Vagina (tissue), 2 donors: Measurements from ENCODE around the gene MAT2A. TPM values are rescaled to one million over a fixed set of nuclear protein-coding genes. Genes with fewer than 3 reads are reported as not detected.
A peak's percentile ranks its signal among the peaks of the same experiment; 100 is the strongest.

Experiments used
- DNase-seq, 2 donors: peaks; one replicate each; pipeline ENCODE4 v3.0.0-alpha.2; 2017; ENCODE audit errors: extremely low spot score in 2 of 2
- H3K27ac ChIP-seq: fragments of 200-600 bp; sonication (generic); one replicate; pipeline ENCODE4 v1.5.1; 2019
- H3K27me3 ChIP-seq: fragments of 200-600 bp; sonication (generic); one replicate; pipeline ENCODE4 v1.5.1; 2019
- H3K36me3 ChIP-seq, 2 donors: fragments of 200-600 bp; sonication (generic); one replicate each; pipeline ENCODE4 v1.5.1; 2017 to 2019
- H3K4me1 ChIP-seq: fragments of 200-600 bp; sonication (generic); one replicate; pipeline ENCODE4 v1.5.1; 2019
- H3K4me3 ChIP-seq, 2 donors: fragments of 200-600 bp; sonication (generic); 1 replicate in 1 of 2; 2 replicates in 1 of 2; pipeline ENCODE4 v1.5.1; 2016 to 2019
- H3K9me3 ChIP-seq: fragments of 200-600 bp; sonication (generic); one replicate; pipeline ENCODE4 v1.5.1; 2019
- POLR2A ChIP-seq, 2 donors: fragments of 450-650 bp; IDR thresholded peaks; one replicate each; pipeline ENCODE4 v1.6.1; 2017; ENCODE audit warnings: antibody characterized with exemption in 2 of 2, mild to moderate bottlenecking in 2 of 2, moderate library complexity in 2 of 2
- POLR2AphosphoS5 ChIP-seq, 2 donors: sonication (generic); formaldehyde crosslinking; IDR thresholded peaks; one replicate each; pipeline ENCODE4 v1.9.0; 2017; ENCODE audit warnings: antibody characterized with exemption in 2 of 2, mild to moderate bottlenecking in 2 of 2, low read depth in 1 of 2; ENCODE audit not compliant: insufficient read depth in 1 of 2
- intact Hi-C: fragments of 100-400 bp; cut with DNase I; formaldehyde crosslinking; loops from one replicate; pipeline ENCODE4 v1.15.1; 2023
- total RNA-seq: library from RNA; depleted of rRNA; stranded (reverse); fragments of >200 nt; gene quantifications from one replicate; pipeline ENCODE4 v1.2.3, GENCODE V29; 2016
- TF ChIP-seq, protein P1 (sequence below), 3 experiments: fragments of 450-650 bp in 2 of 3; fragments of 200-600 bp in 1 of 3; sonication (generic) in 1 of 3; IDR thresholded peaks; one replicate each; pipeline ENCODE4 v1.5.1; 2017 to 2019; ENCODE audit warnings: antibody characterized with exemption in 3 of 3, mild to moderate bottlenecking in 2 of 3, moderate library complexity in 2 of 3

The MAT2A gene
- total RNA-seq, 1 donor from 2014 or later, result 177 TPM

DNA sequence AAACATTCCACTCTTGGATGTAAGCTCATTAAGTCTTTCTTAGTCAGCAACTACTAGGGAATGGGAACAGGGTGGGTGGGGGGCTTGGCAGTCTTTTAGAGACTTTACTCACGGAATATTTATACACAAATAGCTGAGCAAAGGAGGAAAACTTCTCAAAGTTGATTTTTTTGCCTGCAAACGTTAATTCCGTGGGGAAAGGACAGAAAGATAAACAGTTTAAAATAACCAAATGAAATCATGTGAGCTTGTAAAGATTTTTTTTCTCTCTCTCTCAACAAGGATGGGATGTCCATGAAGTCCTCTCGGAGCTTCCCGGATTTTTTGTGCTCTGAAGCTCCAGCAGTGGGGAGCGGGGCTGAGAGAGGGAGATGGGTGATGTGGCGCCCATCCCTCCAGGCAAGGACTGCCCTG lies 32.2 kb upstream of the MAT2A start:
- peak in 1 of 2 donors; percentile 39 for TF ChIP-seq POLR2AphosphoS5 (IDR thresholded peaks at IDR 0.05; ENCODE audit: insufficient read depth in 1 of 2, low read depth in 1 of 2)
- TF ChIP-seq, protein P1, sequence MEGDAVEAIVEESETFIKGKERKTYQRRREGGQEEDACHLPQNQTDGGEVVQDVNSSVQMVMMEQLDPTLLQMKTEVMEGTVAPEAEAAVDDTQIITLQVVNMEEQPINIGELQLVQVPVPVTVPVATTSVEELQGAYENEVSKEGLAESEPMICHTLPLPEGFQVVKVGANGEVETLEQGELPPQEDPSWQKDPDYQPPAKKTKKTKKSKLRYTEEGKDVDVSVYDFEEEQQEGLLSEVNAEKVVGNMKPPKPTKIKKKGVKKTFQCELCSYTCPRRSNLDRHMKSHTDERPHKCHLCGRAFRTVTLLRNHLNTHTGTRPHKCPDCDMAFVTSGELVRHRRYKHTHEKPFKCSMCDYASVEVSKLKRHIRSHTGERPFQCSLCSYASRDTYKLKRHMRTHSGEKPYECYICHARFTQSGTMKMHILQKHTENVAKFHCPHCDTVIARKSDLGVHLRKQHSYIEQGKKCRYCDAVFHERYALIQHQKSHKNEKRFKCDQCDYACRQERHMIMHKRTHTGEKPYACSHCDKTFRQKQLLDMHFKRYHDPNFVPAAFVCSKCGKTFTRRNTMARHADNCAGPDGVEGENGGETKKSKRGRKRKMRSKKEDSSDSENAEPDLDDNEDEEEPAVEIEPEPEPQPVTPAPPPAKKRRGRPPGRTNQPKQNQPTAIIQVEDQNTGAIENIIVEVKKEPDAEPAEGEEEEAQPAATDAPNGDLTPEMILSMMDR (IDR thresholded peaks at IDR 0.05), result no peak
- TF ChIP-seq POLR2A (IDR thresholded peaks at IDR 0.05), result no peak
- Histone ChIP-seq H3K4me3 (no peak overlapping the region), H3K4me1 (peaks cover 58% of the 10 kb centered on the region), H3K27me3 (no peaks in the 10 kb centered on the region), H3K9me3 (no peaks in the 10 kb centered on the region), H3K36me3 (no peaks in the 10 kb centered on the region), H3K27ac (peak overlapping the region; percentile 80)
- DNase-seq, result no peak
- intact Hi-C loops, result no loop called here

DNA sequence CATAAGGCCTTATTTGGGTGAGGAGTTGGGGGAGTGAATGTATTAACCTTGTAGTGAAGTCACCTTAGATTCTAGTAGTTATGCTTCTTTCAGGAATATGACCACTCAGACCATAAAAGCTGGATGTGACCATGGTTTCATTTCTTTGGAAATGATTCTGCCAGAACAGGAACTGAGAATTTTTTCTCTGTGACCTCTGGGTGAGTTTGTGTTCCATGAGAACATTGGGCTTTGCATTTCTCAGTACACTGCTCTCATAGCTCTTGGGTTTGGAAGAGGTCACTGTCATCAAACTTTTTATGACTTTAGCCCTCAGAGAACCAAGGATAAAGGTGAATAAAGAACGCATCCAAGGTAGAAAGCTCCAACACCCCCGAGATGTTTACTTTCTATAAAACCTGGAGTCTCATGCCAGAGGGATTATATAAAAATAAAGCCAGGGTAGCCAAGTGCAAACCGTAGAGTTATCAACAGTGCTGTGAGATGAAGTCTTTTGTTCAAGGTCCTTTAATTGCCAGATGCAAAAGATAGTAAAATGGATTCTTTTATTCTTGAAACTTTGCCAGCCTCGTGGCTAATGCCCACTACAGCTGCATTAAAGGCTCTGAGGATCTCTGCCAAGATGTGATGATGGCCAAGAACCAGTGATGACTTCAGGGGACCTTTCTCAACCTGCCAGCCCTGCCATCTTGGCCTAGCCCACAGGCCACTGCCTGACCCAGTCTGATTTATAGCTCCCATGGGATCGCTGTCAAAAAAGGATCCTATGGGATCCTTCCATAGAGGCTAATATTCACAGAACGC lies 27.8 kb upstream of the MAT2A start:
- intact Hi-C loops, result no loop called here

DNA sequence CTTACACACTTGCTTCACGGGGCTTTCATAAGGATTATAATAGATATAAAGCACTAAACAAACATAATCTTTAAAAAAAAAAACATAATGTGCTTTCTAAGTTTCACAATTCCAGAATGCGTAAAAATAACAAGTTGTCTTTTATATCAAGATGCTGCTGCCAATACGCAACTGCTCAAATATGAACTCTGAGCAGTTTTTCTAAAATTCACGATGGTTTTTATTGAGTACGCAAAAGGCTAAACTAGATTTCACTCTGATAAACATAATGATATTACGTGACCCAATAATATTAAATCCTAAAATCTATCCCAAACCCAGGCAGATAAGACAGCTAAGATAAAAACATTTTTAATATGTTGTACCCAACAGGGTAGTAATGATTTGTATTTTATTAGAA lies 24.6 kb upstream of the MAT2A start:
- H3K9me3 ChIP-seq, result no peaks in the 10 kb centered on the region
- DNase-seq, result no peak
- no peak overlapping the region for H3K4me3 ChIP-seq
- intact Hi-C loops, result no loop called here
- H3K36me3 ChIP-seq, result no peaks in the 10 kb centered on the region
- TF ChIP-seq POLR2A (IDR thresholded peaks at IDR 0.05), result no peak
- TF ChIP-seq, protein P1 (IDR thresholded peaks at IDR 0.05), result no peak
- no peak for TF ChIP-seq POLR2AphosphoS5 (IDR thresholded peaks at IDR 0.05; ENCODE audit: insufficient read depth in 1 of 2, low read depth in 1 of 2)
- H3K27me3 ChIP-seq, result no peaks in the 10 kb centered on the region
- H3K4me1 ChIP-seq, result peaks cover 14% of the 10 kb centered on the region
- H3K27ac ChIP-seq, result no peak overlapping the region

More for the DNA sequence above, 27.8 kb upstream of the MAT2A start:
- TF ChIP-seq, protein P1 (IDR thresholded peaks at IDR 0.05), result no peak
- TF ChIP-seq POLR2A (IDR thresholded peaks at IDR 0.05) (no peak), POLR2AphosphoS5 (IDR thresholded peaks at IDR 0.05; ENCODE audit: insufficient read depth in 1 of 2, low read depth in 1 of 2) (no peak)
- no peaks in the 10 kb centered on the region for H3K27me3 ChIP-seq
- peaks cover 17% of the 10 kb centered on the region for H3K4me1 ChIP-seq
- no peak for DNase-seq
- peak overlapping the region; percentile 6 for H3K27ac ChIP-seq
- no peaks in the 10 kb centered on the region for H3K36me3 ChIP-seq
- H3K9me3 ChIP-seq, result no peaks in the 10 kb centered on the region
- no peak overlapping the region for H3K4me3 ChIP-seq

GRCh38 chr2:85516653-85517389 lies 22.1 kb upstream of the MAT2A start:
- Histone ChIP-seq H3K36me3 (no peaks in the 10 kb centered on the region), H3K4me1 (no peaks in the 10 kb centered on the region), H3K27ac (no peak overlapping the region), H3K4me3 (no peak overlapping the region), H3K27me3 (no peaks in the 10 kb centered on the region), H3K9me3 (no peaks in the 10 kb centered on the region)
- TF ChIP-seq, protein P1 (IDR thresholded peaks at IDR 0.05), result no peak
- TF ChIP-seq POLR2AphosphoS5 (IDR thresholded peaks at IDR 0.05; ENCODE audit: insufficient read depth in 1 of 2, low read depth in 1 of 2), result no peak
- intact Hi-C loops, result no loop called here
- DNase-seq, result no peak
